Astrocyte (in vitro differentiated cells and primary cell): ENCODE measurements around the gene PRKCE. TPM values are rescaled to one million over a fixed set of nuclear protein-coding genes. Genes with fewer than 3 reads are reported as not detected.

Experiments used
- DNase-seq: peaks from one replicate; pipeline ENCODE4 v3.0.0-alpha.2; 2010; ENCODE audit warnings: low read depth
- FAIRE-seq: peaks from 2 replicates; lab custom pipeline; 2011; peaks lifted over from hg19 to GRCh38; lab: Jason Lieb, UNC
- H2AFZ ChIP-seq: 2 replicates; pipeline ENCODE4 v1.6.0; 2012; ENCODE audit warnings: low read depth, low read length, inconsistent platforms
- H3K27ac ChIP-seq: 2 replicates; pipeline ENCODE4 v1.5.1; 2011; ENCODE audit warnings: low read depth, low read length, inconsistent platforms
- H3K27me3 ChIP-seq: 2 replicates; pipeline ENCODE4 v1.6.0; 2011; ENCODE audit warnings: low read length, inconsistent platforms; ENCODE audit not compliant: insufficient read depth
- H3K36me3 ChIP-seq: 2 replicates; pipeline ENCODE4 v1.5.1; 2011; ENCODE audit warnings: low read length, inconsistent platforms; ENCODE audit not compliant: insufficient read depth
- H3K4me1 ChIP-seq: 2 replicates; pipeline ENCODE4 v1.5.1; 2011; ENCODE audit warnings: low read length, inconsistent platforms; ENCODE audit not compliant: insufficient read depth
- H3K4me2 ChIP-seq: 2 replicates; pipeline ENCODE4 v1.6.0; 2012; ENCODE audit warnings: low read length, inconsistent platforms
- H3K4me3 ChIP-seq: 2 replicates; pipeline ENCODE4 v1.5.1; 2011; ENCODE audit warnings: low read depth, mild to moderate bottlenecking, low read length, inconsistent platforms; ENCODE audit not compliant: insufficient read depth
- H3K79me2 ChIP-seq: 2 replicates; pipeline ENCODE4 v1.6.0; 2012; ENCODE audit warnings: mild to moderate bottlenecking, low read length, inconsistent platforms; ENCODE audit not compliant: insufficient read depth
- H3K9ac ChIP-seq: 2 replicates; pipeline ENCODE4 v1.6.0; 2012; ENCODE audit warnings: mild to moderate bottlenecking, low read length, inconsistent platforms
- H3K9me3 ChIP-seq: 2 replicates; pipeline ENCODE4 v1.5.1; 2012; ENCODE audit warnings: low read depth, mild to moderate bottlenecking, low read length, inconsistent platforms; ENCODE audit not compliant: insufficient read depth
- H4K20me1 ChIP-seq: 2 replicates; pipeline ENCODE4 v1.6.0; 2012; ENCODE audit warnings: low read length, inconsistent platforms; ENCODE audit not compliant: insufficient read depth
- H3K27ac Mint-ChIP-seq: one replicate; pipeline ENCODE4 v1.8.0; 2021; ENCODE audit warnings: mild to moderate bottlenecking, mixed read lengths; ENCODE audit not compliant: unreplicated experiment
- H3K27me3 Mint-ChIP-seq: one replicate; pipeline ENCODE4 v1.8.0; 2021; ENCODE audit warnings: low read depth, mixed read lengths; ENCODE audit not compliant: unreplicated experiment
- H3K36me3 Mint-ChIP-seq: one replicate; pipeline ENCODE4 v1.8.0; 2021; ENCODE audit warnings: low read depth, mixed read lengths; ENCODE audit not compliant: unreplicated experiment
- H3K4me1 Mint-ChIP-seq: one replicate; pipeline ENCODE4 v1.8.0; 2021; ENCODE audit warnings: low read depth, mixed read lengths; ENCODE audit not compliant: unreplicated experiment
- H3K4me3 Mint-ChIP-seq: one replicate; pipeline ENCODE4 v1.8.0; 2021; ENCODE audit warnings: mild to moderate bottlenecking, moderate library complexity, mixed read lengths; ENCODE audit not compliant: unreplicated experiment
- H3K9me3 Mint-ChIP-seq: one replicate; pipeline ENCODE4 v1.8.0; 2021; ENCODE audit warnings: mild to moderate bottlenecking, mixed read lengths; ENCODE audit not compliant: unreplicated experiment
- EZH2 ChIP-seq: IDR thresholded peaks from 2 replicates; pipeline ENCODE4 v1.6.1; 2012; ENCODE audit warnings: mild to moderate bottlenecking, low read length, inconsistent platforms; ENCODE audit not compliant: insufficient read depth
- total RNA-seq: library from RNA; stranded (reverse); gene quantifications from 2 replicates; pipeline ENCODE4 v1.2.1, GENCODE V29; 2021
- TF ChIP-seq, protein P1 (sequence below): IDR thresholded peaks from 2 replicates; pipeline ENCODE4 v1.5.1; 2011; ENCODE audit warnings: low read depth, mild to moderate bottlenecking, inconsistent platforms, low read length, moderate library complexity; ENCODE audit not compliant: insufficient read depth

Gene PRKCE
- total RNA-seq, 1 donor from 2014 or later, result 12.8 TPM

GRCh38 chr2:46194856-46195255, 543.4 kb downstream of the PRKCE start:
- TF ChIP-seq EZH2, result no peak
- TF ChIP-seq, protein P1, sequence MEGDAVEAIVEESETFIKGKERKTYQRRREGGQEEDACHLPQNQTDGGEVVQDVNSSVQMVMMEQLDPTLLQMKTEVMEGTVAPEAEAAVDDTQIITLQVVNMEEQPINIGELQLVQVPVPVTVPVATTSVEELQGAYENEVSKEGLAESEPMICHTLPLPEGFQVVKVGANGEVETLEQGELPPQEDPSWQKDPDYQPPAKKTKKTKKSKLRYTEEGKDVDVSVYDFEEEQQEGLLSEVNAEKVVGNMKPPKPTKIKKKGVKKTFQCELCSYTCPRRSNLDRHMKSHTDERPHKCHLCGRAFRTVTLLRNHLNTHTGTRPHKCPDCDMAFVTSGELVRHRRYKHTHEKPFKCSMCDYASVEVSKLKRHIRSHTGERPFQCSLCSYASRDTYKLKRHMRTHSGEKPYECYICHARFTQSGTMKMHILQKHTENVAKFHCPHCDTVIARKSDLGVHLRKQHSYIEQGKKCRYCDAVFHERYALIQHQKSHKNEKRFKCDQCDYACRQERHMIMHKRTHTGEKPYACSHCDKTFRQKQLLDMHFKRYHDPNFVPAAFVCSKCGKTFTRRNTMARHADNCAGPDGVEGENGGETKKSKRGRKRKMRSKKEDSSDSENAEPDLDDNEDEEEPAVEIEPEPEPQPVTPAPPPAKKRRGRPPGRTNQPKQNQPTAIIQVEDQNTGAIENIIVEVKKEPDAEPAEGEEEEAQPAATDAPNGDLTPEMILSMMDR, result no peak
- Histone ChIP-seq H3K9me3 (no peaks in the 10 kb centered on the region), H3K4me2 (no peak overlapping the region), H3K4me3 (no peak overlapping the region), H2AFZ (no peak overlapping the region), H4K20me1 (no peaks in the 10 kb centered on the region), H3K36me3 (no peaks in the 10 kb centered on the region), H3K4me1 (no peaks in the 10 kb centered on the region), H3K79me2 (no peaks in the 10 kb centered on the region), H3K27ac (no peak overlapping the region), H3K27me3 (no peaks in the 10 kb centered on the region), H3K9ac (no peak overlapping the region)
- Mint-ChIP-seq H3K4me1 (peaks cover 11% of the 10 kb centered on the region), H3K36me3 (no peaks in the 10 kb centered on the region), H3K4me3 (no peak overlapping the region), H3K27me3 (peaks cover 8% of the 10 kb centered on the region), H3K27ac (no peak overlapping the region), H3K9me3 (peaks cover 5% of the 10 kb centered on the region)
- FAIRE-seq (no peak), DNase-seq (no peak)

DNA sequence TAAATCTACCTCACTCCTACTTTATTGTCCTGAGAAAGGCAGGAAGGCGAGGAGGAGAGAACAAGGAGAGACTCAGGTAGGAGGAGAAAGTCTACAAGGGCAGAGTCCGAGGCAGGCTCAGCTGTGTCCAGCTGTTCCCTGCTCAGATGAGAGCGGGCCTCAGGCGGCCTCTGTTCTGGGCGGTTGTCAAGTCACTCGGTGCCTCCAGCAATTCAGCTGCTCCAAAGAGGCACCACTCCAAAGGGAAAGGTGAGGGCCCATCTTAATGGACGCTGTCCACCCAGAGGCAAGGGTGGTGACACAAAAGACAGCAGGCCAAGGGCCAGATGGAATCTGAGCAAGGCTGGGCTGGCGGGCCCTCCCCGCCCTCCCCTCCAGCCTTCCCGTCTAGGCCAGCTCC, 544.3 kb downstream of the PRKCE start:
- no peak overlapping the region for H3K27ac Mint-ChIP-seq
- H3K4me3 Mint-ChIP-seq, result no peak overlapping the region
- peaks cover 5% of the 10 kb centered on the region for H3K9me3 Mint-ChIP-seq
- H3K27me3 ChIP-seq, result no peaks in the 10 kb centered on the region
- H3K36me3 ChIP-seq, result no peaks in the 10 kb centered on the region
- H3K4me2 ChIP-seq, result no peak overlapping the region
- H3K27ac ChIP-seq, result no peak overlapping the region
- H3K4me1 Mint-ChIP-seq, result peaks cover 11% of the 10 kb centered on the region
- no peaks in the 10 kb centered on the region for H3K79me2 ChIP-seq
- no peaks in the 10 kb centered on the region for H4K20me1 ChIP-seq
- DNase-seq (no peak), FAIRE-seq (no peak)
- H3K9ac ChIP-seq, result no peak overlapping the region
- H3K4me3 ChIP-seq, result no peak overlapping the region
- H2AFZ ChIP-seq, result no peak overlapping the region
- TF ChIP-seq, protein P1, result no peak
- no peak for TF ChIP-seq EZH2
- no peaks in the 10 kb centered on the region for H3K9me3 ChIP-seq
- H3K27me3 Mint-ChIP-seq, result peaks cover 8% of the 10 kb centered on the region
- no peaks in the 10 kb centered on the region for H3K4me1 ChIP-seq
- no peaks in the 10 kb centered on the region for H3K36me3 Mint-ChIP-seq

DNA sequence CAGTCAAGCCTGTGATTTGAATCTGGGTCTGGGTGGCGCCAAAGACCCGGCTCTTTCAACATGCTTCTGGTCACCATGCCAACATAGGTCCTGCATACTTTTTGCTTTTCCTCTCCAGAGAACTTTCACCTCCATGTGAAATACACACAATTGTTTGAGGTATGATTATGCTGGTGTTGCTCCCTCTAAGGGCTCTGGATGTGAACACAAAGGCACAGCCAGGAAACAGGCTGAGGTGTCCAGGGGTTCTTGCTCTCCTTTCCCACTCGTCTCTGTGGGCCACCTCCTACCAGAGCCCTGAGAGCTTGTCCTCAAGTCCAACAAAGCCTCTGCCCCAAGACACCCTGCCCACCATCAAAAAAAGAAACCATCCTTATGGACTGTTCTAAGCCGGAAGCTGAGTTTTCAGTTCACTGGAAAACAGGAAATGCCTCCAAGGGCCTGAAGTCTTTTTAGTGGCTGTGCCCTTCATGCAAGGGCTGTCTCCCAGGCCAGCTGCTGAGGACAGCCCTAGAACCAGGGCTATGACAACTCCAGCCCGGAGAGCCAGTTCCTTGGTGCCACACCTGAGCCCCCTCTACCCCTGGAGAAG, 545.5 kb downstream of the PRKCE start:
- Histone ChIP-seq H3K27ac (no peak overlapping the region), H3K79me2 (no peaks in the 10 kb centered on the region), H3K9ac (no peak overlapping the region), H3K4me1 (no peaks in the 10 kb centered on the region), H4K20me1 (no peaks in the 10 kb centered on the region), H3K27me3 (no peaks in the 10 kb centered on the region), H2AFZ (peak overlapping the region; percentile 24), H3K36me3 (no peaks in the 10 kb centered on the region), H3K9me3 (peaks cover 2% of the 10 kb centered on the region), H3K4me2 (no peak overlapping the region), H3K4me3 (no peak overlapping the region)
- FAIRE-seq (no peak), DNase-seq (no peak)
- no peaks in the 10 kb centered on the region for H3K36me3 Mint-ChIP-seq
- H3K27me3 Mint-ChIP-seq, result peaks cover 14% of the 10 kb centered on the region
- peak overlapping the region; percentile 34 for H3K27ac Mint-ChIP-seq
- peaks cover 12% of the 10 kb centered on the region for H3K9me3 Mint-ChIP-seq
- H3K4me1 Mint-ChIP-seq, result peaks cover 11% of the 10 kb centered on the region
- H3K4me3 Mint-ChIP-seq, result no peak overlapping the region
- TF ChIP-seq EZH2, result no peak
- TF ChIP-seq, protein P1, result no peak
